NCI-H2227 (cell line): ENCODE measurements around the gene SASH1.

Experiments
- DNase-seq: peaks from one replicate; lab custom pipeline; 2025; ENCODE audit not compliant: unreplicated experiment; lab: John Stamatoyannopoulos, UW

Gene SASH1

GRCh38 chr6:148538261-148539190 lies 195.9 kb downstream of the SASH1 start:
- peak; percentile 9 for DNase-seq

- no peak for DNase-seq
Measured at GRCh38 chr6:148543540-148543939, 200.9 kb downstream of the SASH1 start.

DNA sequence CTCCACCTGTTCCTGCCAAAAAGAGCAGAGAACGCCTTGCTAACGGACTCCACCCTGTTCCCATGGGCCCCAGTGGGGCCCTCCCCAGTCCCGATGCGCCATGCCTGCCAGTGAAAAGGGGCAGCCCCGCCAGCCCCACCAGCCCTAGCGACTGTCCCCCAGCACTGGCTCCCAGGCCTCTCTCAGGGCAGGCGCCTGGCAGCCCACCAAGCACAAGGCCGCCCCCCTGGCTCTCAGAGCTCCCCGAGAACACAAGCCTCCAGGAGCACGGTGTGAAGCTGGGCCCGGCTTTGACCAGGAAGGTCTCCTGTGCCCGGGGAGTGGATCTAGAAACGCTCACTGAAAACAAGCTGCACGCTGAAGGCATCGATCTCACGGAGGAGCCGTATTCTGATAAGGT lies 201.8 kb downstream of the SASH1 start:
- no peak for DNase-seq

DNA sequence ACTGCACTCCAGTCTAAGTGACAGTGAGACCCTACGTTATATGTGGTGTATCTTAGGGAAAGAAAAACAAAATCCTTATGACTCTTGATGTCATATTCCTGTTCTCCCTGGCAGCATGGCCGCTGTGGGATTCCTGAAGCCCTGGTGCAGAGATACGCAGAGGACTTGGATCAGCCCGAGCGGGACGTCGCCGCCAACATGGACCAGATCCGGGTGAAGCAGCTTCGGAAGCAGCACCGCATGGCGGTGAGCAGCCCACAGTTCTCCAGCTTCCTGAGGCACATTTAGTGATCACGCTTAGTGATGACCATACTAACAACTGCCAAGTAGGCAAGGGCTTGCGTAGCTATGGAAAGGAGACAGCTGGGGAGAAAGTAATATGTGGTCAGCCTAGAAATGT lies 203.3 kb downstream of the SASH1 start:
- DNase-seq: no peak

DNA sequence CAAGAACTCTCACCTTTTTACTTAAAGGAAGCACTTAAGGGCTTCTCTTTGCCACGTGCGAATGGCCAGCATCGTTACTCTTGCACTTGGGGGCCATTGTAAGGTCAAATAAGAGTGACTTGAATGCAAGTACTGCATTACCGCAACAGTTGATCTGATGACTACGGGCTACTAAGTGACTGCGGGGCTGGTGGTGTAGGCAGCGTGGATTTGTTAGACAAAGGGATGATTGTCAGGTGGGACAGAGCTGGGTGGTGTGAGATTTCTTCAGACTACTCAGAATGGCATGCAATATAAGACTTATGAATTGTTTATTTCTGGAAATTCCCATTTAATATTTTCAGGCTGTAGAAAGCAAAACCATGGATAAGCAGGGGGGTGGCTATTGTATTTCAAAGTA lies 204.5 kb downstream of the SASH1 start:
- no peak for DNase-seq

- no peak for DNase-seq
Measured at GRCh38 chr6:148548065-148548748, 205.6 kb downstream of the SASH1 start.

DNA sequence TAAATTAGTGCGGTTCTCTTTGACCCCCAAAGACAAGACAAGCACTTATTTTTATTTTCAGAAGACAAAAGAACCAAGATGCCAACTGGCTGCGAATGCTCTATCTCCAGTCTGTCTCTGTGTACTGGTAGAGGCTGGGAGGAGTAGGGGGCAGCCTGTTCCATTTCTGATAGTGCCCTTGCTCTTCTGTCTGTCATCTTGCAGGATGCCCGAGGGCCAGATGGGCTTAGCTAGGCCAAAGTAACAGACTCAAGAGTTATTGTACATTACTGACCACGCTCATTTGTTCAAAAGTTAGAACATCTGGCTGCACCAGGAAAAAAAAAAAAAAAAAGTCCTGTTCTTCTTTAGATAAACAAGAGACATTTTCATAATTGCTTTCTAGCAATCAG lies 206.1 kb downstream of the SASH1 start:
- no peak for DNase-seq

- no peak for DNase-seq
Measured at GRCh38 chr6:148550569-148550968, 207.9 kb downstream of the SASH1 start.

DNA sequence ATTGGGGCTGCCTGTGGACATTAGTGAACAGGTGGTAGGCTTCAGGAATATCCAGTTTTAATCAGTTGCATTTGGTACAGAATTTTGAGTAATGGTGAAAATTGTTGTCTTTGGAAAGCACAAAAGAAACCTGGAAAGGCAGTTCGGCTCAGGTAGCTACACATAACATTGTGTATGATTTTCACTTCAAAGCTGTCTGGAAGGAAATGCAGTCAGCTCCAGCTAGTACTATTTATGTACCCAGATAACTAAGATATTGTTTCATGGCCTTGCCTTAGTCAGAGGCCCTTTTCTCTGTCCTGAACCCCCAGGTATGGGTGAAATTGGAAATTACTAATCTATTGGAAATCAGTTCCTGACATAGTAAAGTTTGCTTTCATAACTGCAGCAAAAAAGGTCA lies 208.6 kb downstream of the SASH1 start:
- DNase-seq: no peak

GRCh38 chr6:148556410-148556809 lies 213.8 kb downstream of the SASH1 start:
- DNase-seq: no peak

DNA sequence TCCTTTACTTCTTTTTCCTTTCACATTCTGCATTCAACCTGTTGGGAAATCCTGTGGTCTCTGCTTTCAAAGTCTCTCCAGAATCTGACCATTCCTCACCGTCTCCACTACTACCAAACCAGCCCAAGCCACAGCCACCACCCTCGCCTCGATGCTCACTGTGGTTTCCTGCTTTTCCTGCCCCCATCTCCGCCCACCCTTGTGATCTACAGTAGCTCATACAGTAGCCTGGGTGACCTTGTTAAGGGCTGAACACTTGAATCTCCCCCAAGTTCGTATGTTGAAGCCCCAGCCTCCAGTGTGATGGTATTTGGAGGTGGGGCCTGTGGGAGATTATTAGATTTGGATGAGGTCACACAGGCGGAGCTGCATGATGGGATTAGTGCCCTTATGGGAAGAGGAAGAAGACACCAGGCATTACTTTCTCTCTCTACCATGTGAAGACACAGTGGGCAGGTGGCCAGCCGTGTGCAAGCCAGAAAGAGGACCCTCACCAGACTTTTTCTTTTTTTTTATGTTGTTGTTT lies 215.2 kb downstream of the SASH1 start:
- no peak for DNase-seq

- peak; percentile 82 for DNase-seq
Measured at GRCh38 chr6:148559848-148560433, 217.3 kb downstream of the SASH1 start.

DNA sequence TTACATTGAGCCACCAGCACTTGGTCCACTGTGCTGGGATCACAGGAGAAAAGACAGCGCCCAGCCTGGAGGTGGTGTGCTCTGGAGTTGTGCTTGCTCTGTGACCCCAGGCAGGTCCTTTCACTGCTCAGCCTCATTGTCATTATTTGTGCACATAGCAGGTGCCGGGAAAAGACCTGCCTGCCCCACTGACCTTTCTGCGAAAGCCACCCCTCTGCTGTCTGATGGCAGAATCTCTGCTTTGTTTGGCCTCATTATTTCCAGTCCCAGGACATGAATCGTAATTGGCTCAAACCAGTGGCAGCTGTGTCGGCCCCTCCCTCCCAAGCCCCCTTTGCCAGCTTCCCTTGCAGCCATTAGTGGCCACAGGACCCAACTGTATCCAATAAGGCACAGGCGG lies 219.0 kb downstream of the SASH1 start:
- DNase-seq: no peak

- DNase-seq: no peak
Measured at GRCh38 chr6:148563066-148563465, 220.4 kb downstream of the SASH1 start.

GRCh38 chr6:148564494-148565035 lies 221.9 kb downstream of the SASH1 start:
- DNase-seq: no peak

DNA sequence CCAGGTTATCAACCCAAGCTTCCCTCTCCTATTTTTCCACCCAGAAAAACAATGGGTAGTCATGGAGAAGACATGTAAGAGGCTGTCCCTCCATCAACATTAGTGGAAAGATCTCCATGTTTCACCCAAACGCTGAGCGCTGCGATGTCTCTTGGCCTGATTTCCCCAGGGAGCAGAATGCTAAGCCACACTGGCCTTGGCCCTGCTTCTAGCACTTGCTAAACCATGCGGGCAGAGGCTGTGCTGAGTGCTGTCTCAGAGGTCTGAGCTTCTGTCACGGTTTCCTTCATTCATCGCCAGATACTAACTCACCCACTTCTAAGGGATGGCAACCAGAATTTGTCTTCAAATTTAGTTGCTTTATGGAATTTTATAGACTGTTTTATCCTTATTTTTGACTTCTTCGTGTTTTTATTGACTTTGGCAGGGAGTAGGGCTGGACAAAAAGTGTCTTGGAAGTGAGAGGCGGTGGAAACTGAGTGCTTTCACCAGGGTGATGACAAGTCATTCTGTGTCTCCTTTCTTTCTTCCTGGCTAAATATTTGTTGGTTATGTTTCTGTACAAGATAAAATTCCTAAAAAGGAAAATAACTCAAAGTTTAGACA lies 222.8 kb downstream of the SASH1 start:
- DNase-seq: no peak

DNA sequence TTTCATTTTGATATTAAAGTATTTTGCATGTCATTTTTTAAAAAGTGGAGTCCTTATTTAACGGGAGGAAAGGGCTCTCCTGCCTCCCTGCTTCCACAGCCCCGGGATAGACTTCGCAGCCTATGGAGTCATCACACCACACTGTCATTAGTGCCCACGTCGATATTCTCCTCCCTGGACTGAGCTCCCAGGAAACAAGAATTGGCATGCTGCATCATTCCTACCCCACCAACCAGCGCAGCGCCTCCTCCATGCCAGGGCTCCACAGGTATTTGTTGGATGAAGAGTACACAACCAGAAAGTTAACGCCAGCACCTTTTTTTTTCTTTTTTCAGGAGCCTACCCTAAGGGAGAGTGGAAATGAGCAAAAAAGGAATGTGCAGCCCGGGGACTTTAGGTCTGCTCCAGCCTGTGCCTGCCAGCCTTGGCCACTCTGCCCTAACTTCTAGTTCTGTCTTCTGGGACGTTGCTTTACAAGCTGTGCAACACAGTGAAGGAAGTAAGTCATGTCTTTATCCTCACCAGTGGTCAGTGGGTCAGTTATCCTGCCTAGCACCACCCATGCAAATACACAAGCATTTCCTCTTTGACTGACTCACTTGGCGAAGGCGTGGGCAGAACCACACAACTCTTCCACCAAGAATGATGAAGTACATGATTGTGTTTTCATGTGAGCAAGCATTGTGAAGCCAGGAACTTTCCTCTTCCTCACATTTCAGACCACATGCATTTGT lies 223.5 kb downstream of the SASH1 start:
- DNase-seq: no peak

- DNase-seq: no peak
Measured at GRCh38 chr6:148566664-148567350, 224.2 kb downstream of the SASH1 start.

- DNase-seq: no peak
Measured at GRCh38 chr6:148570456-148570855, 227.8 kb downstream of the SASH1 start.
